Stimulated activated CD8-positive, alpha-beta memory T cell treated with anti-CD3 and anti-CD28 coated beads, Interleukin-4, amount 100 ng/mL, for 1 hour (primary cell): ENCODE data around the gene ROPN1L.
"Not testable (repeated sequence)": the region's sequence is repeated elsewhere in the genome, so short reads cannot be mapped to it uniquely, and the experiment has no call there.

Experiments
- DNase-seq, 2 donors: peaks; one replicate each; pipeline ENCODE4 v3.0.0-alpha.2; 2020; ENCODE audit warnings: low read depth in 2 of 2, low spot score in 1 of 2

The ROPN1L gene

DNA sequence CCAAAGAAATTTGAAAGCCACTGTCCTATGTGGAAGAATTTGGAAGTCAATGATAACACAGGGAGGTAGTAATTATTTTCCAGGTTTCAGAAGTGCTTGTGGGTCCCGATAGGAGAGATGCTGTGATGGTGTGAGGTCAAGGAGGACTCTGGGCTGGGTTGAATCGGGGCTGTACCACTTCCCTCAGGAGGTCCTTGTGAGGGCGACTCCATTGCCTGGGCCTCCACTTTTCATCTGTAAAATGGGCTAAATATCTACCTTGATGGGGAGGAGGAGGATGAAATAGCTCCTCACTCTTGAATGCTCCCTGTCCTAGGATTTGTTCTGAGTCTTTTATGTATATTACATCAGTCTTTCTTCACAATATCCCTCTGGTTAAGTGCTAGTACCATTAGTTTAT lies 59.0 kb downstream of the ROPN1L start:
- no peak for DNase-seq

GRCh38 chr5:10501554-10502075 lies 59.9 kb downstream of the ROPN1L start:
- DNase-seq: no peak

- no peak for DNase-seq
Measured at GRCh38 chr5:10502130-10502529, 60.5 kb downstream of the ROPN1L start.

GRCh38 chr5:10502578-10502977 lies 60.9 kb downstream of the ROPN1L start:
- DNase-seq: no peak

DNA sequence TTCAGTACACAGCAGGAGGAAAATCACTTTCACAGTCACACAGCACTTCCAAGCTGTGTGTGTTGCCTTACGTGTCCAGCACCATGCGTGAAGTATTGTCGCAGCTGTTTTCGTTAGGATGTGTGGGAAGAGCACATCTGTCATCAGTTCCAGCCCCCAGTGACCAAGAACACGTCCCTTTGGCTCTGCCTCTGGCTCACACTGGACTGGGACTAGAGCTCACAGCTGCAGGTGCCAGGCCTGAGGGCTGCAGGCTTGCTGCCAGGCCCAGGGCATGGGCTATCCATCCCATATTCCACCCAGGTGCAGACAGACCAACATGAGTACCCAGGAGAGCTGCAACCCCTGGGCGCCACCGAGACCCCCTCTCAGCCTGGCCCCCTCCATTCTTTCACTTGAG lies 61.6 kb downstream of the ROPN1L start:
- DNase-seq: no peak

DNA sequence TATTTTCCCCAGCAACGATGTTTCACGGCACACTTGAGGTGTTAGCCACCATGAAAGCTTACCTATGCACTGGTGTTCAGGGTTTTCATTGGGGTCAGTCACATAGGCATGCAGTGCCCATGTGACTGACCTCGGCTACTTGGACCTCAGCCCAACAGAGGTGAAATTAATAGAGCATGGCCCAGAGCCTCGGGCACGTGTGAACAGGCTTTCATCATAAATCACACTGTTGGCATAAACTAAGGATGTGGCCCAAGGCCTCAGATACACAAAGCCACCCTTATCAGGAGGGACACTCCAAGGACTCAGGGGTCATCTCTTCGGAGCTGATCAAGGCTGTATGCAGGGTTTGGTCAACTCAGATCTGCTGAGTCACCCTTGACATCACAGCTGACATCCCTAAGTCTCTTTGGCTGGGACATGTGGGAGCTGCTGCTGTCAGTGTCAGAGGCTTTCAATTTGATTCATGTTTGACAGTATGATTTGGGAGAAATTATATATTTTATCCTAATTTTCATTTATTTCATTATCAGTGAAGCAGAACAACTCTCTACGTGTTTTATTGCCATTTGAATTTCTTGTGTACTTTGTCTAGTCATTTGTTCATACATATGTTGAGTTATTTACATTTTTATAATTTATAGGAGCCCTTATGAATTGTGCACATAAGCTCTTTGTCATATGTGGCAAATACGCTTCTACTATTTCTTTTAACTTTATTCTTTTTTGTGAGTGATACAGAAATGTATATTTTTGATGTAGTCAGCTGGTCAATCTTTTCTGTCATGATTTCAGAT lies 62.5 kb downstream of the ROPN1L start:
- no peak for DNase-seq

GRCh38 chr5:10505517-10506095 lies 63.9 kb downstream of the ROPN1L start:
- DNase-seq: no peak

GRCh38 chr5:10506535-10506934 lies 64.9 kb downstream of the ROPN1L start:
- no peak for DNase-seq

DNA sequence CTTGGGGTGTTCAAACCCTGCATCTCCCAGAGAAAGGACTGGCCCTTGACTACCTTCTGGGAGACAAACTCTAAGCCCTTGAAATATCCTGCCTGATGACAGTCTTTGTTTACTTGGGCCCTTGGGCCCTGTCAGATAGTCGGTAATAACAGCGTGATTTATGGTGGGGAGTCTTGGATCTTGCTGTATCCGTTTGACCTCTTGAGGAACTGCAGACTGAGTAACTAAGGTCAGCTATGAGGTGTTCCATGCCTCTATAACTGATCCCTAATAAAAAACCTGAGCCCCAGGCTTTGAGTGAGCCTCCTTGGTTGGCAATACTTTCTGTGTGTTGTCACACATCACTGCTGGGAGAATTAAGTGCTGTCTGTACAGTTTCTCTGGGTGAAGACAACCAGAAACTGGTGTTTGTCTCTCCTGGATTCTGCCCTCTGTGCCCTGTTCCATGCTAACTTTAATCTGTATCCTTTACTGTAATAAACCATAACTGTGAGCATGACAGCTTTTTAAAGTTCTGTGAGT lies 66.0 kb downstream of the ROPN1L start:
- DNase-seq: no peak

GRCh38 chr5:10509575-10509974 lies 67.9 kb downstream of the ROPN1L start:
- no peak for DNase-seq

- no peak for DNase-seq
Measured at GRCh38 chr5:10511741-10512640, 70.3 kb downstream of the ROPN1L start.

DNA sequence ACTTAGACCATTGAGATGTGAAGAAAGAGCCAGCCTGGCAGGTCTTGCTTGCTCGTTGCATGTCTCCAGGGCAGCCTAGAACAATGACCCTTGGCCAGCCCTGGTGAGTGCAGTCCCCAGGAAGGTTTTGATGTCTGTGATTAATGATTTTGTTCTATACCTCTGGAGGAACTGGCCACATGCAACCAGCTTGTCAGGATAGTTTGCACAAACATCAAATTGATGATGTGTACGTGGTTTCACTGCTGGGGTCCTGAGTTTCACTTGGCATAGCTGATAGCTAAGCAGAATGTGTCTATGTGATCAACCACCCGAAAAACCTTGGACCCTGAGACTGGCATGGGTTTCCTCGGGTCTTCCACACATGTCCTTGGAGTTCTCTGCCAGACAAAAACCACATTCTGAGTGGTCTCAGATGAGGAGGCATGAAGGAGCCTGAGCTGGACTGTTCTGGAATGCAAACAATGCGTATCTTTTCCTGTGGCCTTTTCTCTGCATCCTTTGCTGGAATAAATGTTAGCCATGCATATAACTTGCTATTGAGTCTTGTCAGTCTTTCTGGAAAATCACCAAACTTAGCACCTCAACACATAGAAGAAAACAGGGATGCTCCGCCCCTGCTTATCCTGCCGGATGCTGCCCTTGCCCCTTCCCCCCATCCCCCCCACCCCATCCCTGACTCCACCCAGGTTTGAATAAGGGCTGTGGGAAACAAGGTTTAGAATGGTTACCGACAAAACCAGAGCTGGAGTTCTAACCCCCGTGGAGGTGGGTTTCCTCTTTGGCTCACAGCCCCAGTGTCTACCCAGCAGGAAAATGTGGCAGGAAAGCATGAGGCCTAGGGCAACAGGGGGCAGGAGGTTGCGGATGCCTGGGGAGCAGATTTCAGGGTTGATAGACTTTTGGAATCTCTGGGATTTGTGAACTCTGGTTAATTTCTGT lies 72.1 kb downstream of the ROPN1L start:
- no peak for DNase-seq

- not testable (repeated sequence) for DNase-seq
Measured at GRCh38 chr5:10514572-10514971, 72.9 kb downstream of the ROPN1L start.
